CD8-positive, alpha-beta memory T cell (primary cell): ENCODE data around the gene SLC13A5. TPM values are rescaled to one million over a fixed set of nuclear protein-coding genes. Genes with fewer than 3 reads are reported as not detected.
"Not testable (repeated sequence)": the region's sequence is repeated elsewhere in the genome, so short reads cannot be mapped to it uniquely, and the experiment has no call there.

ENCODE experiments used
- CTCF ChIA-PET: fragments of 350-600 bp; sonication (Branson Sonifier 250); formaldehyde crosslinking; loops from one replicate; lab custom pipeline; 2021; ENCODE audit warnings: antibody characterized with exemption; lab: Charles Lee
- POLR2A ChIA-PET: fragments of 350-600 bp; sonication (Branson Sonifier 250); formaldehyde crosslinking; loops from one replicate; lab custom pipeline; 2021; ENCODE audit warnings: antibody characterized with exemption; lab: Charles Lee
- DNase-seq, 5 donors: peaks; one replicate each; pipeline versions ENCODE4 v3.0.0 to v3.0.0-alpha.2; 2020 to 2022; ENCODE audit warnings: mixed read lengths in 1 of 5
- H3K27ac ChIP-seq: one replicate; pipeline ENCODE4 v1.7.0; 2013; ENCODE audit warnings: low read depth, mild to moderate bottlenecking, low read length, moderate library complexity
- H3K27me3 ChIP-seq: 2 replicates; pipeline ENCODE4 v1.7.0; 2013; ENCODE audit warnings: low read length, mild to moderate bottlenecking; ENCODE audit not compliant: insufficient read depth, poor library complexity, severe bottlenecking
- H3K36me3 ChIP-seq: 2 replicates; pipeline ENCODE4 v1.7.0; 2013; ENCODE audit warnings: mild to moderate bottlenecking, low read length, moderate library complexity; ENCODE audit not compliant: insufficient read depth
- H3K4me1 ChIP-seq: 2 replicates; pipeline ENCODE4 v1.7.0; 2013; ENCODE audit warnings: mild to moderate bottlenecking, low read length, moderate library complexity; ENCODE audit not compliant: insufficient read depth
- H3K4me3 ChIP-seq: 2 replicates; pipeline ENCODE4 v1.7.0; 2013; ENCODE audit warnings: mild to moderate bottlenecking, low read length
- H3K9me3 ChIP-seq: 2 replicates; pipeline ENCODE4 v1.7.0; 2013; ENCODE audit warnings: mild to moderate bottlenecking, low read length
- H3K27ac Mint-ChIP-seq, 8 donors: one replicate each; pipeline ENCODE4 v1.8.0; 2020 to 2021; ENCODE audit warnings: mixed read lengths in 8 of 8, mild to moderate bottlenecking in 6 of 8, inconsistent platforms in 3 of 8, moderate library complexity in 3 of 8
- H3K27me3 Mint-ChIP-seq, 2 donors: one replicate each; pipeline ENCODE4 v1.8.0; 2020 to 2021; ENCODE audit warnings: mixed read lengths in 2 of 2, mild to moderate bottlenecking in 1 of 2, moderate library complexity in 1 of 2
- H3K36me3 Mint-ChIP-seq, 3 donors: one replicate each; pipeline ENCODE4 v1.8.0; 2020 to 2021; ENCODE audit warnings: mixed read lengths in 3 of 3, inconsistent platforms in 1 of 3, mild to moderate bottlenecking in 1 of 3
- H3K4me1 Mint-ChIP-seq, 3 donors: one replicate each; pipeline ENCODE4 v1.8.0; 2020 to 2021; ENCODE audit warnings: mixed read lengths in 3 of 3, inconsistent platforms in 1 of 3, mild to moderate bottlenecking in 1 of 3
- H3K4me3 Mint-ChIP-seq, 7 donors: one replicate each; pipeline ENCODE4 v1.8.0; 2020 to 2021; ENCODE audit warnings: mixed read lengths in 7 of 7, mild to moderate bottlenecking in 6 of 7, moderate library complexity in 4 of 7, inconsistent platforms in 2 of 7
- H3K9me3 Mint-ChIP-seq, 5 donors: one replicate each; pipeline ENCODE4 v1.8.0; 2020 to 2022; ENCODE audit warnings: mixed read lengths in 5 of 5, mild to moderate bottlenecking in 3 of 5, moderate library complexity in 2 of 5, inconsistent platforms in 1 of 5
- polyA plus RNA-seq: library from polyadenylated mRNA; unstranded; fragments of 300-500 nt; fragmentation: Illumina TruSeq; gene quantifications from one replicate; pipeline ENCODE4 v1.2.3, GENCODE V29; 2021
- total RNA-seq, 2 experiments: library from RNA; stranded (reverse); gene quantifications; one replicate each; pipeline ENCODE4 v1.2.3, GENCODE V29; 2021

Gene SLC13A5
- total and polyA plus RNA-seq, 3 experiments from 2014 or later: not detected

- Mint-ChIP-seq H3K36me3 (peaks cover 0 to 12% (median 4%) of the 10 kb centered on the region in 3 donors), H3K27ac (peak overlapping the region in 6 of 8 donors; percentile 42 to 93 (median 88)), H3K4me3 (peak overlapping the region; percentile 82 to 93 (median 90)), H3K4me1 (peaks cover 34 to 68% (median 46%) of the 10 kb centered on the region in 3 donors)
- H3K9me3 Mint-ChIP-seq, H3K27me3 Mint-ChIP-seq, POLR2A ChIA-PET, H3K27me3 ChIP-seq, H3K9me3 ChIP-seq, H3K36me3 ChIP-seq, CTCF ChIA-PET: not testable (repeated sequence)
- peak in 4 of 5 donors; percentile 29 to 77 (median 60) for DNase-seq
- Histone ChIP-seq H3K4me1 (peaks cover 21% of the 10 kb centered on the region), H3K4me3 (peak overlapping the region; percentile 69), H3K27ac (peak overlapping the region; percentile 24)
Measured at GRCh38 chr17:6656797-6657632, 56.2 kb downstream of the SLC13A5 start.

GRCh38 chr17:6655732-6656361 is 57.3 kb downstream of the SLC13A5 start:
- H3K27me3 ChIP-seq, H3K9me3 Mint-ChIP-seq, H3K27ac ChIP-seq, POLR2A ChIA-PET, H3K27me3 Mint-ChIP-seq, H3K9me3 ChIP-seq, H3K36me3 ChIP-seq, H3K4me3 ChIP-seq, DNase-seq, CTCF ChIA-PET: not testable (repeated sequence)
- H3K4me3 Mint-ChIP-seq: peak overlapping the region; percentile 69 to 93 (median 79)
- peaks cover 0 to 13% (median 4%) of the 10 kb centered on the region in 3 donors for H3K36me3 Mint-ChIP-seq
- peaks cover 25% of the 10 kb centered on the region for H3K4me1 ChIP-seq
- peaks cover 38 to 68% (median 52%) of the 10 kb centered on the region in 3 donors for H3K4me1 Mint-ChIP-seq
- peak overlapping the region in 7 of 8 donors; percentile 31 to 90 (median 66) for H3K27ac Mint-ChIP-seq

- Histone ChIP-seq H3K4me3 (no peak overlapping the region), H3K9me3 (no peaks in the 10 kb centered on the region), H3K36me3 (no peaks in the 10 kb centered on the region), H3K27me3 (no peaks in the 10 kb centered on the region), H3K27ac (no peak overlapping the region), H3K4me1 (peaks cover 31% of the 10 kb centered on the region)
- peaks cover 3 to 5% of the 10 kb centered on the region in 2 donors for H3K27me3 Mint-ChIP-seq
- peak overlapping the region in 6 of 7 donors; percentile 48 to 93 (median 77) for H3K4me3 Mint-ChIP-seq
- H3K4me1 Mint-ChIP-seq: peaks cover 41 to 67% (median 52%) of the 10 kb centered on the region in 3 donors
- POLR2A ChIA-PET: no interaction called here
- peaks cover 0 to 1% (median 0%) of the 10 kb centered on the region in 5 donors for H3K9me3 Mint-ChIP-seq
- H3K27ac Mint-ChIP-seq: peak overlapping the region in 4 of 8 donors; percentile 55 to 84 (median 70)
- peaks cover 0 to 19% (median 4%) of the 10 kb centered on the region in 3 donors for H3K36me3 Mint-ChIP-seq
- DNase-seq: no peak
- CTCF ChIA-PET: no interaction called here
Measured at GRCh38 chr17:6654841-6655731, 58.1 kb downstream of the SLC13A5 start.

GRCh38 chr17:6651919-6652452 is 61.2 kb downstream of the SLC13A5 start:
- H3K27me3 ChIP-seq: no peaks in the 10 kb centered on the region
- H3K9me3 ChIP-seq: no peaks in the 10 kb centered on the region
- peaks cover 45% of the 10 kb centered on the region for H3K4me1 ChIP-seq
- peak overlapping the region; percentile 100 for H3K27ac ChIP-seq
- Mint-ChIP-seq H3K36me3 (peaks cover 0 to 41% (median 8%) of the 10 kb centered on the region in 3 donors), H3K27ac (peak overlapping the region in 7 of 8 donors; percentile 24 to 82 (median 68)), H3K4me3 (peak overlapping the region; percentile 48 to 96 (median 73)), H3K9me3 (peaks cover 0 to 1% (median 0%) of the 10 kb centered on the region in 5 donors), H3K27me3 (peaks cover 3 to 5% of the 10 kb centered on the region in 2 donors), H3K4me1 (peaks cover 49 to 79% (median 70%) of the 10 kb centered on the region in 3 donors)
- peak in 3 of 5 donors; percentile 36 to 59 (median 47) for DNase-seq
- H3K4me3 ChIP-seq: peak overlapping the region; percentile 92
- peaks cover 15% of the 10 kb centered on the region for H3K36me3 ChIP-seq
- ChIA-PET CTCF (interaction anchor here (1.1 kb wide), 1 partner anchor 10 kb away, joined by 7 read pairs; no protein-coding TSS in a partner anchor), POLR2A (interaction anchor here (1.0 to 1.3 kb wide), 3 partner anchors 10 to 363 kb away, joined by 3 to 11 read pairs (median 9); partner anchors contain the start of genes KIAA0753 and TXNDC17)

- Histone ChIP-seq H3K36me3 (peaks cover 15% of the 10 kb centered on the region), H3K27ac (peak within 1 kb of the TSS; percentile 100), H3K9me3 (no peaks in the 10 kb centered on the region), H3K27me3 (no peaks in the 10 kb centered on the region), H3K4me1 (peaks cover 45% of the 10 kb centered on the region), H3K4me3 (peak within 1 kb of the TSS; percentile 92)
- DNase-seq: peak; percentile 90 to 95 (median 93)
- peak within 1 kb of the TSS; percentile 94 to 99 (median 97) for H3K4me3 Mint-ChIP-seq
- POLR2A ChIA-PET: interaction anchor here (0.6 to 1.3 kb wide), 5 partner anchors 10 to 364 kb away, joined by 3 to 11 read pairs (median 4); partner anchors contain the start of genes KIAA0753 and TXNDC17
- peaks cover 51 to 84% (median 73%) of the 10 kb centered on the region in 3 donors for H3K4me1 Mint-ChIP-seq
- H3K9me3 Mint-ChIP-seq: peaks cover 0 to 1% (median 0%) of the 10 kb centered on the region in 5 donors
- H3K27me3 Mint-ChIP-seq: peaks cover 3 to 5% of the 10 kb centered on the region in 2 donors
- CTCF ChIA-PET: interaction anchor here (1.1 kb wide), 1 partner anchor 10 kb away, joined by 7 read pairs; no protein-coding TSS in a partner anchor
- H3K27ac Mint-ChIP-seq: peak within 1 kb of the TSS; percentile 98 to 100 (median 100)
- H3K36me3 Mint-ChIP-seq: peaks cover 0 to 47% (median 8%) of the 10 kb centered on the region in 3 donors
Measured at GRCh38 chr17:6651354-6651918, 61.7 kb downstream of the SLC13A5 start, which contains the start of the genes C17orf100 and MED31. C17orf100 (plus strand) TSS chr17:6651762; CDS start chr17:6651914, 152 bp downstream. MED31 (minus strand) TSS chr17:6651605; CDS start chr17:6651528, 77 bp downstream.

- CTCF ChIA-PET: no interaction called here
- Mint-ChIP-seq H3K4me1 (peaks cover 43 to 80% (median 78%) of the 10 kb centered on the region in 3 donors), H3K4me3 (peak overlapping the region in 2 of 7 donors; percentile 38 to 55), H3K9me3 (peaks cover 0 to 1% (median 0%) of the 10 kb centered on the region in 5 donors), H3K27ac (peak overlapping the region in 5 of 8 donors; percentile 28 to 100 (median 73)), H3K27me3 (no peaks in the 10 kb centered on the region), H3K36me3 (peaks cover 0 to 74% (median 12%) of the 10 kb centered on the region in 3 donors)
- Histone ChIP-seq H3K27me3 (no peaks in the 10 kb centered on the region), H3K4me3 (no peak overlapping the region), H3K9me3 (no peaks in the 10 kb centered on the region), H3K4me1 (peaks cover 40% of the 10 kb centered on the region), H3K27ac (no peak overlapping the region), H3K36me3 (peaks cover 24% of the 10 kb centered on the region)
- DNase-seq: no peak
- POLR2A ChIA-PET: no interaction called here
Measured at GRCh38 chr17:6648181-6648580, 65.0 kb downstream of the SLC13A5 start.
